Common myeloid progenitor, CD34-positive (primary cell): ENCODE results near the gene MICOS13.

ENCODE experiments used
- CTCF ChIA-PET: fragments of 350-600 bp; sonication (Branson Sonifier 250); formaldehyde crosslinking; loops from one replicate; lab custom pipeline; 2021; ENCODE audit warnings: antibody characterized with exemption; lab: Charles Lee
- POLR2A ChIA-PET: fragments of 350-600 bp; sonication (Branson Sonifier 250); formaldehyde crosslinking; loops from one replicate; lab custom pipeline; 2021; ENCODE audit warnings: antibody characterized with exemption; lab: Charles Lee
- DNase-seq, 3 donors: peaks; one replicate each; pipeline versions ENCODE4 v3.0.0 to v3.0.0-alpha.2; 2013
- H3K27ac ChIP-seq, 2 experiments: 1 replicate in 1 of 2; 2 replicates in 1 of 2; pipeline ENCODE4 v1.7.0; 2013; ENCODE audit warnings: inconsistent platforms in 2 of 2, low read length in 2 of 2, mild to moderate bottlenecking in 2 of 2, low read depth in 1 of 2, moderate library complexity in 1 of 2; ENCODE audit not compliant: severe bottlenecking in 2 of 2, insufficient read depth in 1 of 2, poor library complexity in 1 of 2
- H3K27me3 ChIP-seq, 5 experiments: replicated peaks in 2 of 5; 1 replicate in 3 of 5; 2 replicates in 2 of 5; pipeline versions ENCODE4 v1.6.1 to v1.7.0; 2013; ENCODE audit warnings: low read length in 4 of 5, mild to moderate bottlenecking in 2 of 5, moderate library complexity in 2 of 5, inconsistent platforms in 1 of 5; ENCODE audit not compliant: insufficient read depth in 5 of 5, control insufficient read depth in 4 of 5
- H3K36me3 ChIP-seq, 4 experiments: 1 replicate in 2 of 4; 2 replicates in 2 of 4; pipeline versions ENCODE4 v1.6.1 to v1.7.0; 2013; ENCODE audit warnings: low read length in 3 of 4, control low read depth in 1 of 4, mild to moderate bottlenecking in 1 of 4; ENCODE audit not compliant: control insufficient read depth in 4 of 4, insufficient read depth in 4 of 4
- H3K4me1 ChIP-seq, 4 experiments: 1 replicate in 3 of 4; 2 replicates in 1 of 4; pipeline versions ENCODE4 v1.6.1 to v1.7.1; 2013; ENCODE audit warnings: low read length in 3 of 4, mild to moderate bottlenecking in 3 of 4, control low read depth in 1 of 4, inconsistent platforms in 1 of 4, moderate library complexity in 1 of 4; ENCODE audit not compliant: control insufficient read depth in 4 of 4, insufficient read depth in 4 of 4; ENCODE audit errors: control extremely low read depth in 1 of 4
- H3K4me3 ChIP-seq, 7 experiments: 1 replicate in 4 of 7; 2 replicates in 3 of 7; pipeline versions ENCODE4 v1.5.1 to v1.7.0; 2013; ENCODE audit warnings: mild to moderate bottlenecking in 7 of 7, low read length in 6 of 7, moderate library complexity in 6 of 7, inconsistent platforms in 2 of 7, low read depth in 2 of 7, control low read depth in 1 of 7; ENCODE audit not compliant: insufficient read depth in 4 of 7, control insufficient read depth in 1 of 7; ENCODE audit errors: extremely low read depth in 1 of 7
- H3K9me3 ChIP-seq, 5 experiments: 1 replicate in 4 of 5; 2 replicates in 1 of 5; pipeline versions ENCODE4 v1.6.1 to v1.7.1; 2013; ENCODE audit warnings: low read length in 4 of 5, mild to moderate bottlenecking in 2 of 5, inconsistent platforms in 1 of 5, low read depth in 1 of 5, moderate library complexity in 1 of 5; ENCODE audit not compliant: control insufficient read depth in 4 of 5, insufficient read depth in 2 of 5; ENCODE audit errors: control extremely low read depth in 1 of 5
- WGBS: methylation state at CpG from one replicate; pipeline ENCODE4 v1.1.5; 2013; ENCODE audit not compliant: insufficient coverage; 5-methylcytosine and 5-hydroxymethylcytosine counted together

The MICOS13 gene

GRCh38 chr19:5694956-5695648, 14.8 kb upstream of the MICOS13 start:
- DNase-seq = no peak
- ChIA-PET CTCF (interaction anchor here (1.0 kb wide), 1 partner anchor 19 kb away, joined by 3 read pairs; no protein-coding TSS in a partner anchor), POLR2A (interaction anchor here (0.9 kb wide), 1 partner anchor 8 kb away, joined by 3 read pairs; no protein-coding TSS in a partner anchor)
- Histone ChIP-seq H3K36me3 (peaks cover 0 to 88% (median 59%) of the 10 kb centered on the region in 4 experiments), H3K9me3 (no peaks in the 10 kb centered on the region), H3K4me1 (peaks cover 0 to 17% (median 15%) of the 10 kb centered on the region in 4 experiments), H3K27me3 (no peaks in the 10 kb centered on the region), H3K27ac (no peak overlapping the region), H3K4me3 (no peak overlapping the region)
- WGBS = 93% methylated on average over 8 of the region's 8 CpGs

- ChIA-PET CTCF (interaction anchor here (1.0 kb wide), 1 partner anchor 18 kb away, joined by 3 read pairs; no protein-coding TSS in a partner anchor), POLR2A (interaction anchor here (0.9 kb wide), 1 partner anchor 8 kb away, joined by 3 read pairs; no protein-coding TSS in a partner anchor)
- Histone ChIP-seq H3K4me1 (peaks cover 0 to 20% (median 15%) of the 10 kb centered on the region in 4 experiments), H3K4me3 (no peak overlapping the region), H3K27ac (no peak overlapping the region), H3K27me3 (no peaks in the 10 kb centered on the region), H3K36me3 (peaks cover 0 to 87% (median 56%) of the 10 kb centered on the region in 4 experiments), H3K9me3 (no peaks in the 10 kb centered on the region)
- 96% methylated on average over 39 of the region's 45 CpGs for WGBS
- no peak for DNase-seq
Measured at GRCh38 chr19:5694167-5694955, 14.0 kb upstream of the MICOS13 start.

GRCh38 chr19:5693195-5694166, 13.2 kb upstream of the MICOS13 start:
- Histone ChIP-seq H3K27ac (no peak overlapping the region), H3K9me3 (no peaks in the 10 kb centered on the region), H3K4me1 (peaks cover 0 to 20% (median 15%) of the 10 kb centered on the region in 4 experiments), H3K27me3 (no peaks in the 10 kb centered on the region), H3K4me3 (no peak overlapping the region), H3K36me3 (peaks cover 0 to 78% (median 49%) of the 10 kb centered on the region in 4 experiments)
- POLR2A ChIA-PET = no interaction called here
- CTCF ChIA-PET = interaction anchor here (0.6 kb wide), 1 partner anchor 1964 kb away, joined by 4 read pairs; no protein-coding TSS in a partner anchor
- DNase-seq = no peak
- WGBS = 94% methylated on average over 37 of the region's 39 CpGs

GRCh38 chr19:5692723-5693194, 12.4 kb upstream of the MICOS13 start:
- Histone ChIP-seq H3K27ac (peak overlapping the region in 1 of 2 experiments; percentile 43), H3K36me3 (peaks cover 0 to 71% (median 46%) of the 10 kb centered on the region in 4 experiments), H3K4me1 (peaks cover 0 to 20% (median 15%) of the 10 kb centered on the region in 4 experiments), H3K27me3 (no peaks in the 10 kb centered on the region), H3K9me3 (no peaks in the 10 kb centered on the region), H3K4me3 (no peak overlapping the region)
- 88% methylated on average over 3 of the region's 7 CpGs for WGBS
- no peak for DNase-seq
- CTCF ChIA-PET = interaction anchor here (0.6 kb wide), 1 partner anchor 1964 kb away, joined by 4 read pairs; no protein-coding TSS in a partner anchor
- POLR2A ChIA-PET = no interaction called here

GRCh38 chr19:5691822-5692722, 11.8 kb upstream of the MICOS13 start:
- H3K27me3 ChIP-seq = no peaks in the 10 kb centered on the region
- no peaks in the 10 kb centered on the region for H3K9me3 ChIP-seq
- no peak for DNase-seq
- ChIA-PET CTCF (interaction anchor here (0.9 kb wide), 1 partner anchor 73 kb away, joined by 3 read pairs; no protein-coding TSS in a partner anchor), POLR2A (interaction anchor here (0.9 to 1.9 kb wide), 2 partner anchors 12 to 28 kb away, joined by 3 to 8 read pairs; partner anchors contain the start of genes CATSPERD and LONP1)
- H3K36me3 ChIP-seq = peaks cover 0 to 64% (median 43%) of the 10 kb centered on the region in 4 experiments
- H3K27ac ChIP-seq = peak overlapping the region; percentile 7 to 43
- H3K4me1 ChIP-seq = peaks cover 0 to 26% (median 20%) of the 10 kb centered on the region in 4 experiments
- WGBS = 85% methylated on average over 33 of the region's 42 CpGs
- peak overlapping the region in 4 of 7 experiments; percentile 80 to 99 (median 93) for H3K4me3 ChIP-seq
